Activated CD8-positive, alpha-beta memory T cell treated with anti-CD3 and anti-CD28 coated beads for 48 hours (primary cell): ENCODE measurements around the gene ERP29.
"Not testable (repeated sequence)": the region's sequence is repeated elsewhere in the genome, so short reads cannot be mapped to it uniquely, and the experiment has no call there.

Experiments used
- DNase-seq, 3 experiments: peaks; one replicate each; pipeline ENCODE4 v3.0.0-alpha.2; 2020; ENCODE audit warnings: low read depth in 2 of 3, low spot score in 2 of 3

Gene ERP29

DNA sequence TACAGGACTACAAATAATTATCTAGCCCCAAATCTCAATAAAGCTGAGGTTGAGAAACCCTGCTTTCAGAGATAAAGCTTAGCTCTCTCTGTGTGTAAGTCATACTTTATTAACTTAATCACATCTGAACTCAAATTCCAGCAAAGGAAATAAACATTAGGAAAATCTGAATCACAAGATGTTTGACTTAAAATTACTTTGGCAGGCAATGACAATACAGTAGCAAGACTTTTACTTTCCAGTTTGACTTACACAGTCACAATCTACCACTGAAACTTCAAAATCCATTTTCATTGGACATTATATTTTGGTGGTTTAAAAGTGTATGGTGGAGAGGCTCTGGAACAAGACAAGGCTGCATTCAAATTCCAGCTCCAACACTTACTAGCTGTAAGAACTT is 11.7 kb upstream of the ERP29 start:
- no peak for DNase-seq

DNA sequence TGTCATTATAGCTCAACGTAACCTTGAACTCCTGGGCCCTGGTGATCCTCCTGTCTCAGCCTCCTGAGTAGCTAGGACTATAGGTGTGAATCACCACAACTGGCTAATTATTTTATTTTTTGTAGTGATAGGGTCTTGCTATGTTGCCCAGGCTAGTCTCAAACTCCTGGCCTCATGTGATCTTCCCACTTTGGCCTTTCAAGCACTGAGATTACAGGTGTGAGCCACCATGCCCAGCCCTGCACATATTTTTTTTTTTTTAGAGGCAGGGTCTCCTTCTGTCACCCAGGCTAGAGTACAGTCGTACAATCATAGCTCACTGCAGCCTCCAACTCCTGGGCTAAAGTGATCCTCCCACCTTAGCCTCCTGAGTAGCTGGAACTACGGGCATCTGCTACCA is 9.2 kb upstream of the ERP29 start:
- DNase-seq = no peak

DNA sequence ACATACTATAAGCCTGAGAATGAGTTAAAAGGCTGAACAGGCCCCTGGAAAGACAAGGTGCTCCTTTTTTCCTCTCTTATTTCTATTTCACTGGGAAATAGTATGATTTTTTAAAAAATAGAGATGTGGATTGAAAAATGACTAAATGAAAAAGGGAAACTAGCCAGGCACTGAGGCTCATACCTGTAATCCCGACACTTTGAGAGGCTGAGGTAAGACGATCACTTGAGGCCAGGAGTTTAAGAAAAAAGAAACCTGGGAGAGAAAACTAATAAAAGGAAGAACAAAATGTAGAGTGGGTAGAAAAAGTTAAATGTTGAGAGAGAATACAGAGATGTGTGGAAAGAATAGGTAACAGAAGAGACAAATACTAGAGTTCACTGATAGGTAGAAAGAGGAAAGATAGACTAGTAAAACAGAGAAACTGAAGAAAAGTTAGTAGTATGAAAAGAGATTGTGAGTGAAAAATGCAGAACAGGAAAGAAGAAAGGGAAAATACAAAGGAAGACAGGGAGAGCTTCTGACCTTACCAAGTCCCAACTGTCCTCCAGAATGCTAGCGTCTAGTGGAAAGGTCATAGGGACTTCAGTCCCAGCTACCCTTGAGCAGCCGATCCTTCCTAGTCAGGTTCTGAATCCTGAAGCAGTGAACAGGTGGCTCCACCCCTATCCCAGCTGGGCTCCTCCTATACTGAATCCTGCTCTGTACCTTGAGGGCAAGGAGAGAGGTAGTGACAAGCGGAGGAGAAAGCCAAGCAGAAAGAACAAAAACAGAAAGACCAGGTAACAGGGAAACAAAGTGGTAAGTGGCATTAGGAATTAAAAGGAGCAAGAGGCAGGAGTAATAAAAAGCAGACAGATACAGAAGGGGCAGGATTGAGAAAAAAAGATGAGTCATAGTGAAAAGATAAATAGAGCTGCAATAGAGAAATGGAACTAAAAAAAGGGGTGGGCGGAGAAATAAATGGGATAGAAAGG is 7.5 kb upstream of the ERP29 start:
- no peak for DNase-seq

DNA sequence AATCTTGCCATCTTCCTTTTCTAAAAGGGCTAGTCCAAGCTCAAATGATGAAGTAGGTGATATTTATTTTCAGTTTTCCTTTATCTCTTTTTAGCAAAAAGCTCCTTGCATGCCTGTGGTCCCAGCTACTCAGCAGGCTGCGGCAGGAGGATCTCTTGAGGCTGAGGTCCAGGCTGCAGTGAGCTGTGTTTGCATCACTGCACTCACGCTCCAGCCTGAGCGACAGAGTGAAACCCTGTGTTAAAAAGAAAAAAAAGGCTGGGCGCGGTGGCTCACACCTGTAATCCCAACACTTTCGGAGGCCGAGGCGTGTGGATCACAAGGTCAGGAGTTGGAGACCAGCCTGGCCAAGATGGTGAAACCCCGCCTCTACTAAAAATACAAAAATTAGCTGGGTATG is 5.3 kb upstream of the ERP29 start:
- no peak for DNase-seq

DNA sequence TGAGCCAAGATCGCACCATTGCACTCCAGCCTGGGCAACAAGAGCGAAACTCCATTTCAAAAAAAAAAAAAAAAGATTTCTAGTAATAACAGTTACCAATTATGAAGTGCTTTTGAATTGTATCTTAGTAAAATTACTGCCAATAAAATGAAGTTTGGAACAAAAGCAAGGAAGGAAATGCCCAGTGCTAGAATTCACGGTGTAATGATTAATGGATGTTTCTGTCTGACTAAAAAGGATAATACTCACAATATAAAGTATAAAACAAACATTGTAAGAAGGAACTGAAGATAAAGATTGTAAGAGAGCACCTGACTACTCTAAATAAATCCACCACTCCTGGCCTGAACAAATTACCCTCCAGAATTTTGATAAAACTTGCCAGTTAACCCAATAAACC is 4.3 kb upstream of the ERP29 start:
- DNase-seq = no peak

DNA sequence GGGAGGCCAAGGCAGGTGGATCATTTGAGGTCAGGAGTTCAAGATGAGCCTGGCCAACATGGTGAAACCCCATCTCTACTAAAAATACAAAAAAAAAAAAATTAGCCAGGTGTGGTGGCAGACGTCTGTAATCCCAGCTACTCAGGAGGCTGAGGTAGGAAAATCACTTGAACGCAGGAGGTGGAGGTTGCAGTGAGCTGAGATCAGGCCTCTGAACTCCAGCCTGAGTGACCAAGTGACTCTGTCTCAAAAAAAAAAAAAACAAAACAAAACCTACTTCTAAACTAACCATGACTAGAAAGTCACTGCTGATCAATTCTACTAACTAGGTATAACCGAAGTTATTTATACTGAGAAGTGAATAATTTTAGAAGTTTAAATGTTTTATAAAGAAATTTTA is 3.6 kb upstream of the ERP29 start:
- DNase-seq = not testable (repeated sequence)

DNA sequence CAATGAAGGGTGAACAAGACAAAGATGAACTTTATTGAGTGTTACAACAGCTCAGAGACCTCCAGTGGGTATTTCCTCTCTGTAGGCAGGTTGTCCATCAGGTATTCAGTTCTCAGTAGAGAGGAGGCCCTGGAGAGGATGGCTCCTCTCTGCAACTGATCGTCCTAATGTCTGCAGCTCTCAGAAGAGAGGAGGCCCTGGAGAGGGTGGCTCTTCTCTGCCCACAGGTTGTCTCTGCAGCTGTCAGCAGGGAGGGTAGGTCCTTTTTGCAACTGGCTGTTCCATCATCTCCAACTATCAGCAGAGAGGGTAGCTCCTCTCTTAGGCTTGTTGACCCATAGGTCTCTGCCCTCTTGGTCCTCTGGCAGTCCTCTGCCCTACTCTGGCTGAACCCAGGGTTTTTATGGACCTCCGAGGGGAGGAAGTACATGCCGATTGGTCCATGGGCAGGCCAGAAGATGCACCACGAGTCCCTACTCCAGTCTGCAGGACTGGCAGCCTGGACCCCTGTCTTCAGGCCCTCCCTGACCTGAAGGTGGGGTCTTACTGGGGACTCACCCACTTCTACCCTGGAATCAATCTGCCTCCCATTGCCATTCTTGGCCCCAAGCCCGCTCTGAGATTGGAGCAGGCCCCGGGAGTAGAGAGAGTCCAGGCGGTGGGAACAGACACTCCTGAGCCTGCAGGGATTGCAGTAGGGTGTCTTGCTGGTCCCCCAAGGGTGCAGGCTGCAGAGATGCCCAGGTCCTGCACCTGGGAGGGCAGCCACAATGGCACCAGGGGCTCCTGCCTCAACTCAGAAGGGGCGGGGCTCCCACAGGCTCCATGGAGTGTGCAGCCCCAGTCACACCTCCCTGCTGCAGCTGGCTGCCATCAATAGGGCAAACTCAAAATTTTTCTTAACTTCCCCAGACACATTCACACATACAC is 2.5 kb upstream of the ERP29 start:
- DNase-seq = no peak

DNA sequence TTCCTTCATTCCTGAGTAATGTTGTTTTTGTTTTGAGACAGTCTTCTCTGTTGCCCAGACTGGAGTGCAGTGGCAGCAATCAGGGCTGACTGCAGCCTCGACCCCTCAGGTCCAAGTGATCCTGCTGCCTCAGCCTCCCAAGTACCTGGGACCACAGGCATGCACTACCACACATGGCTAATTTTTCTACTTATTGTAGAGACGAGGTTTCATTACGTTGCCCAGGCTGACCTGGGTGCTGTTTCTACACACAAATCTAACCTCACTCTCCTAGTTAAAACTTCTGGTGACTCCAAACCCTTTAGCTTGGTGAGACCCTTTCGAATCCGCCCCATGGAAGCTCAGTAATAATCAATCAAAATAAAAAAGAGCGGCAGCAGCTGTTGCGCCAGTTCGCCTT is 1.5 kb upstream of the ERP29 start:
- DNase-seq = no peak

DNA sequence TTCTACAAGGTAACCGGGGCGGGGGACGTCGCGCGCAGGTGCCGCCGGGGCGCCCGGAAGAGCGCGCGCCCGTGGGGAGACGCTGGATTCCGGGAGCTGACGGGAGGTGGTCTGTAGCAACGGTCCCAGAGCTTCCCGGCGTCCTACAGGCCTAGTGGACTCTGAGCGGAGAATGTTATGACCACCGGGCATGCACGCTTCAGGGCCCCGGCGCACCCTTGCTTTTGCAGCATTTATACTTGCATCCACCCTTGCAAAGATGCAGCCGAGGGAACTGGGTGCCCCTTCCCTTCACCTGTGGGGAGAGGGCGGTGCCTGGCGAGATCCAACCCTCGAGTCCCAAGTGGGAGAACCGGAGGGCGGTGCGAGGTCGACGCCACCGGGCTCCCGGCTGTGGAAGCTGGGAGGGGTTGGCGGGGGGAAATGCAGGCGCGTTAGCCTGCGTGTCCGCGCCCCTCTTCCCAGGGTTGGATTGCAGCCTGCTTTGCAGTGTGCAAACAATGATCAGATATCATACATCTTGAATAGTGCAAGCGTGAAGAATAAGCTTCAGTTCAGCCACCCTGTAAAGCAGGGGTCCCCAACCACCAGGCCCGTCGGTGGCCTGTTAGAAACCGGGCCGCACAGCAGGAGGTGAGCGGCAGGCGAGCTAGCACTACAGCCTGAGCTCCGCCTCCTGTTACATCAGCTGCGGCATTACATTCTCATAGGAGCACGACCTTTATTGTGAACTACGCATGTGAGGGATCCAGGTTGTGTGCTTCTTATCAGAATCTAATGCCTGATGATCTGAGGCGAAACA is 576 bp downstream of the ERP29 start:
- DNase-seq = peak; percentile 27 to 43 (median 30)

DNA sequence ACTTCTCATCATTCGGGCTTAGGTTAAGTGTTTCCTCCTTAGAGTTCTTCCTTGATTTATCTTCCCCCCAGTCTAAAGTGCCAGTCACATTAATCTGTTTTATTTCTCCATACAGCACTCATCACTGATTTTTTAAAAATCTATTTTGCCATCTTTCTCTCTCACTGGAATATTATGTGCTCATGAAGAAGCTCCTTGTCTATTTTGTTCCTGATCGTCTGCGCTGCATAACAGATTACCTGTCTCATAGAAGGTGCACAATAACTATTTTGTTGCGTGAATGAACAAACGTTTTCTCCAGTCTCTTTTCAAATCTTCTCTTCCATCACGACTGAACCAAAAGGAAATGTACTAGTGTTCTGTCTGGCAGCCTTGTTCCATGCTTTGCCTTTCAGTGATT is 2.7 kb downstream of the ERP29 start:
- DNase-seq = no peak

DNA sequence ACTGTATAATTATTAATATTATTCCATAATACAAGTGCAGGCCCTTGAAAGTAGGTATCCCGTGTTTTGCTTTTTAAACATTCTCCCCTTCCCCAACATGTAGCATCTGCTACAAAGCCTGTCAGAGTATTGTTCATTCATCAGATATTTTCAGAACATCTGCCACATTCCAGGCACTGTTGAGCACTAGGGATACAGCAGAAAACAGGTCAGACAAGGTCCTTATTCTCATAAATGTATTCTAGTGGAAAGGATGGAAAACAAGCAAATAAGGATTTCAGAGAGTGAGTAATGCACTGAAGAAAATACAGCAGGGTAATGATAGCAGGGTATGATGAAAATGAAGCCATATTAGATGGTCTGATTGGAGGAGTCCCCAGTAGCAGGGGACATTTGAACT is 3.8 kb downstream of the ERP29 start:
- no peak for DNase-seq

DNA sequence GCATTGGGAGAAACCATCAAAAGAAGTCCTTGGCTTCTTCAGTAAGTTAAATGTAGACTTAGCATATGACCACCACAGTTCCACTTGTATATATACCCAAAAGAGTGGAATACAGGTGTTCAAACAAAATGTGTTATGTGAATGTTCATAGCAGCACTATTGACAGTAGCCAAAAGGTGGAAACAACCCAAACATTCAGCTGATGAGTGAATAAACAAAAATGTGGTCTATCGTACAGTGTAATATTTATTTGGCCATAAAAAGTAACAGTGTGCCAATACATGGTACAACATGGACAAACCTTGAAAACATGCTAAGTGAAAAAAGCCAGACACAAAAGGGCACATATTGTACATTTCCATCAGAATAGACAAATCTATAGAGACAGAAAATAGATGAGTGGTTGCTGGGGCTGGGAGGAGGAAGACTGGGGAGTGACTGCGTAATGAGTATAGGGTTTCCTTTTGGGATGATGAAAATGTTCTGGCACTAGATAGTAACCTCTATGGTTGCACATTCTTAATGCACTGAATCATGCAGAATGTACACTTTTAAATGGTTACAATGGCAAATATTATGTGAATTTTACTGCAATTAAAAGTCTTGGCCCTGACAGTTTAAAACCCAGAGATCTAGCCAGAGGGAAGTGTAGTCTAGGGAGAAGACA is 5.5 kb downstream of the ERP29 start:
- no peak for DNase-seq

DNA sequence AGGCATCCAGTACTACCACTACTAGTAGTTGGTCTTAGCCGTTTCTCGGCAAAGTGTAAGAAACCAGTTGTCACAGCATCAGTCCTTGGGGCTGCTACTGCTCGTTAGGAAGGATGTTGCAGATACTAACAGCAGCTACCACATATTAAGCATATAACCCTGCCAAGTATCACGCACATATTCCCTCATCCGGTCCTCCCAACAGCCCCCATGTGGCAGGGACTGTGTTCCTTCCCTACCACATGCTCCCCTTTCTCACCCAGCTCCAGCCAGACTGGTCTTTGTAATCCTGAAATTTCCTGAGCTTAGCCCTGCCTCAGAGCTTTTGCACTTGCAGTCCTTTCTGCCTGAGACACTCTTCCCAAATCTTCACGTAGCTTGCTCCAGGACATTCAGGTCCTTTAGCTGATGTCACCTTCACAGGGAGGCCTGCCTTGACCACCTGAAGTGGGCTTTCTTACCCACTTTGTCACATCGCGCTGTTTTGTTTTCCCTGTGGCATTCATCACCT is 7.8 kb downstream of the ERP29 start:
- no peak for DNase-seq

DNA sequence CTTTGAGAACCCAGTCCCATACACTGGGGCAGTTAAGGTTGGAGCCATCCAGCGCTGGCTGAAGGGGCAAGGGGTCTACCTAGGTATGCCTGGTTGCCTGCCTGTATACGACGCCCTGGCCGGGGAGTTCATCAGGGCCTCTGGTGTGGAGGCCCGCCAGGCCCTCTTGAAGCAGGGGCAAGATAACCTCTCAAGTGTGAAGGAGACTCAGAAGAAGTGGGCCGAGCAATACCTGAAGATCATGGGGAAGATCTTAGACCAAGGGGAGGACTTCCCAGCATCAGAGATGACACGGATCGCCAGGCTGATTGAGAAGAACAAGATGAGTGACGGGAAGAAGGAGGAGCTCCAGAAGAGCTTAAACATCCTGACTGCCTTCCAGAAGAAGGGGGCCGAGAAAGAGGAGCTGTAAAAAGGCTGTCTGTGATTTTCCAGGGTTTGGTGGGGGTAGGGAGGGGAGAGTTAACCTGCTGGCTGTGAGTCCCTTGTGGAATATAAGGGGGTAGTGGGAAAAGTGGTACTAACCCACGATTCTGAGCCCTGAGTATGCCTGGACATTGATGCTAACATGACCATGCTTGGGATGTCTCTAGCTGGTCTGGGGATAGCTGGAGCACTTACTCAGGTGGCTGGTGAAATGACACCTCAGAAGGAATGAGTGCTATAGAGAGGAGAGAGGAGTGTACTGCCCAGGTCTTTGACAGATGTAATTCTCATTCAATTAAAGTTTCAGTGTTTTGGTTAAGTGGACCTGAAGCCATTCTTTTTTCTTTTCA is 9.2 kb downstream of the ERP29 start:
- DNase-seq = no peak

DNA sequence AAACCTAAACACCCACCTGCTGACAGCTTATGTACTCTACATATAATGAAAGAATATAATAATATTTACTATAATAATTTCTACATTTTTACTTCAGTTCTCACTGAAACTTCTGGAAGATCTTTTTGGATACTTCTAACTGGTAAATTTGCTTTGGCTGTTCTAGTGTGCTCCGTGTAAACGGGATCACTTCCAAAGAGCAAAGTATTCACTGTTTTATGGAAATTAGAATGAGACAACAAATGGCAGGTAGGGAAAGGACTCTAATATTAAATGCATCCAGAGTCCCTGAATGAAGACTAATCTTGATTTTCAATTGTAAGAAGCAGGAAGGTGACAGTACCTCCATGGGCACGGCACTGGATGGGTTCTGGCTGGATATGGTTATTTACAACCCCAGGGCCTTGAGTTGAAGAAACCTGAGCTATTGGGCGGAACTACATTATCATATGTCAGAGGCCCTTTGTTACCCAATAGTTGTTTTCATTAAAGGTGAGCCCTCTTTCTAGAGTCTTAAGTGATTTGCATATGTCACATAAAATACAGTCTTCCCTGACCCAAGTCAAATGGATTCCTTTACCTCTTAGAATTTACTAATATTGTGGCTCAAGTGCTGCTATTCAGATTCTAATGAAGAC is 10.7 kb downstream of the ERP29 start:
- DNase-seq = no peak

DNA sequence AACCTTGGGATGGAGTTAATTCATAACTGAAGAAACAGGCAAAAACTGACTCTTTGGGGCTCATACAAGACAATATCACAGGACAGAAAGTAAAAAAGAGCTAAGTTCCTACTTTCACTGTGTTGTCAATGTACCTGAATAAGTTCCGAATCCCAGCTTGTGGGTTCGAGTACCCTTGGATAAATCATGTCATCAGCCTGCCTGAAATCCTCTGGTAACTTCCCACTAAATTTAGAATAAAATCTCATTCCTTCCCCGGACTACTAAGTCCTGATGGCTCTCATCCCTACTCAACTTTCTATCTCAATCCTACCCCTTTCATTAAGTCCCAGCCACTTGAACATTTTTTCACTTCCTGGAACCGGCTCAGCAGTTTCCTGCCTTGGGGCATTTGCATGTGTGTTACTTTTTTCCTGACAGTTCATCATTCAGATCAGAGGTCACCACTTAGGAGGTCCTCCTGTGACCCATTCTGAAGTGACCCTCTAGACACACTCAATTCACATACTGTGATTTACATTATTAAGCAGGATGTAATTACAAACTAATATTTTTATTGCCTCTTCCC is 12.7 kb downstream of the ERP29 start:
- DNase-seq = no peak

DNA sequence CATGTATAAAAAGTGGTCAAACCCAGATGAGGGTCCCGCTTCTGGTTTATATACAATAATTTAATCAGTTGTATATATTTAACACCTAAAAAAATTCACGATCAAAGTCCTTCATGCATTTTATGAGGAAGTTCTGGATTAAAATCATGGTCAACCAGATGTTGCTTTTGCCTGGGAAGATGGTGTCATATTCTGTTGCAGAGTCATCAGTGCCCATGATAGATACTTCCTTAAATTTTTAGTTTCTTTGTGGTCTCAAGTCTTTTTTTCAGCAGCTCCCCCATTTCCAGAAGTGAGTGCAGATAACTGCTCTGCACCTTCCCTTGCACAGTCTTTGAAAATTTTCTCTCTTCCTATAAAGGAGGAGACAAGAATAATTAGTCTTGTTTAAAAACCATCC is 16.1 kb downstream of the ERP29 start:
- no peak for DNase-seq

DNA sequence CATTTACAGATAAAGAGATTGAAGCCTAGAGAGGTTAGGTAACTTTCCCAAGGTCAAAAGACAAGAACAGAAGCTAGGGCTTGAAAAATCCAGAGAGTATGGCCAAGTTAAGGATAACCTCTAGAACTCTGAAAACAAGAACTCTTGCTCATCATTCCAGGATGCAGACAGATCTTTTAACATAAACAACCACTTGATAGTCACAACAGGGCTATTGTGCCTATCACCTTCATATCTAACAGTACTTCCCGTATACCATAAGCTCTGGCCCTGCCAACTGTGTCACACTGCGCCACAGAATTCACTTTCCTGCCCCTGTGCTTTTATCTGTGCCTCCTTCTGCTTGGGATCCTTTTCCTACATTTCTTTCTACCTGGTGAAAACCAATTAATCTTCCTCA is 18.2 kb downstream of the ERP29 start:
- no peak for DNase-seq

DNA sequence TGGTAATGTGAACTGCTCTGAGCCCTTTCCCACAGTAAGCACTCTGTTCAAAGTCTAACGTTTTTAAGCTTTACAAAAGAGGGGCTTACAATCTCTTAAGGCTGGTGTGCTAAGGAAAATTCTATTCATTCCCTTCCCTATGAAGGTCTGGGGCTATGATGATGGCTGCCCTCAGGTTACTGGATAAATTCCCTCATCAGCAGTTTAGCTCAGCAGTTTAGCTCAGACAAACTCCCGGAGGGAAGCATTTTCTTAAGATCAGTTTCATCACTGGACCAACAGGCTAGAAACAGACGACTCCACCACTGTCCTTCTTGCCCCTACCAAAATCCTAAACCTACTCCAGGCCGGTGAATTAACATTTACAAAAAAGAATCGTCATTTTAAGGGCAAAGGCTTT is 19.1 kb downstream of the ERP29 start:
- DNase-seq = no peak
